ENCODE measurements around the gene SIGLEC15. TPM values are rescaled to one million over a fixed set of nuclear protein-coding genes. Genes with fewer than 3 reads are reported as not detected.
"Not testable (repeated sequence)": the region's sequence is repeated elsewhere in the genome, so short reads cannot be mapped to it uniquely, and the experiment has no call there.

Gene SIGLEC15
- total and polyA plus RNA-seq, 4 donors = 0.04 to 0.91 (median 0.68) TPM

GRCh38 chr18:45821711-45822110 is 3.8 kb upstream of the SIGLEC15 start:
- no peak for ATAC-seq (ENCODE audit: insufficient read depth, low FRiP score)
- no peak for TF ChIP-seq CTCF (IDR thresholded peaks at IDR 0.05; ENCODE audit: control extremely low read depth, extremely low read depth)
- Histone ChIP-seq H3K9ac (ENCODE audit: insufficient read depth in 1 of 2, low read length in 2 of 2) (no peak overlapping the region), H3K4me1 (ENCODE audit: control insufficient read depth in 5 of 5, insufficient read depth in 5 of 5, low read length in 5 of 5) (no peaks in the 10 kb centered on the region), H3K27ac (ENCODE audit: low read depth in 1 of 2, low read length in 1 of 2) (no peak overlapping the region), H3K27me3 (ENCODE audit: control insufficient read depth in 3 of 3, insufficient read depth in 3 of 3, low read length in 2 of 3) (peaks cover 0 to 1% (median 0%) of the 10 kb centered on the region in 3 donors), H3K9me3 (ENCODE audit: control insufficient read depth in 4 of 4, insufficient read depth in 3 of 4, low read length in 3 of 4) (peaks cover 0 to 3% (median 0%) of the 10 kb centered on the region in 4 donors), H3K4me3 (no peak overlapping the region), H3K36me3 (ENCODE audit: control insufficient read depth in 4 of 4, insufficient read depth in 4 of 4, low read length in 4 of 4) (no peaks in the 10 kb centered on the region)
- 74 to 80% methylated on average over 1 of the region's 1 CpG for WGBS, 2 donors
- no peak for DNase-seq

DNA sequence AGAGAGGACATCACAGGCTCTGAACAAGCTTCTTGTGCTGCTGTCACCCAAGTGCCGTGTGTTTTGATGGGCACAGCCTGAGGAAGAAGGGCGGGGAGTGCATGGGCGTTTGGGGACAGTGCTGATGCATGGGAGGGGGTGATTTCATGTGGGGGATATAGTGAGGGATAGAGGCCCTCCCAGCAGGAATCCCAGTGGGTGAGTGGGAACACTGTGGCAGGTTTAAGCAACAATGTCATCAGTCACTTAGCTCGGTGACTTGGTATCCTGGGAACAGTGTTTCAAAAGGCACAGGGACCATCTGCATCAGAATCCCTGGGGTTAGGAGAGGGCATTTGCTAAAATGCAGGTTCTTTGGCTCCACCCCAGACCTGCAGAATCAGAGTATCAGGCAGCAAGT is 609 bp downstream of the SIGLEC15 start:
- Histone ChIP-seq H3K27me3 (ENCODE audit: control insufficient read depth in 3 of 3, insufficient read depth in 3 of 3, low read length in 2 of 3) (peaks cover 0 to 2% (median 0%) of the 10 kb centered on the region in 3 donors), H3K36me3 (ENCODE audit: control insufficient read depth in 4 of 4, insufficient read depth in 4 of 4, low read length in 4 of 4) (no peaks in the 10 kb centered on the region), H3K9me3 (ENCODE audit: control insufficient read depth in 4 of 4, insufficient read depth in 3 of 4, low read length in 3 of 4) (no peaks in the 10 kb centered on the region), H3K27ac (ENCODE audit: low read depth in 1 of 2, low read length in 1 of 2) (no peak overlapping the region), H3K4me3 (no peak overlapping the region), H3K4me1 (ENCODE audit: control insufficient read depth in 5 of 5, insufficient read depth in 5 of 5, low read length in 5 of 5) (peaks cover 0 to 23% (median 12%) of the 10 kb centered on the region in 5 donors), H3K9ac (ENCODE audit: insufficient read depth in 1 of 2, low read length in 2 of 2) (no peak overlapping the region)
- 75 to 82% methylated on average over 4 of the region's 4 CpGs for WGBS, 2 donors
- no peak for ATAC-seq (ENCODE audit: insufficient read depth, low FRiP score)
- no peak for TF ChIP-seq CTCF (IDR thresholded peaks at IDR 0.05; ENCODE audit: control extremely low read depth, extremely low read depth)
- no peak for DNase-seq

DNA sequence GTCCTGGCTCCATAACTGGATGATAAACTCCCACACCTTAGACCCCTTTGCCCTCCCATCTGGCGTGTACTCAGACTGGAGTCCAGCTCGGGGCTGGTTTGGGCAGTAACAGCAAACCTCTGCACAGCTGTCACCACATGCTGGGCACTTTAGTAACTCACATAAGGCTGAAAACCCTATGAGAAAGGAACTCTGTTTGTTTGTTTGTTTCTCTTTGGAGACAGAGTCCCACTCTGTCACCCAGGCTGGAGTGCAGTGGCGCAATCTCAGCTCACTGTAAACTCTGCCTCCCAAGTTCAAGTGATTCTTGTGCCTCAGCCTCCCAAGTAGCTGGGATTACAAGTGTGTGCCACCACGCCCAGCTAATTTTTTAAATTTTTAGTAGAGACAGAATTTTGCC is 1.2 kb downstream of the SIGLEC15 start:
- not testable (repeated sequence) for H3K9me3 ChIP-seq (ENCODE audit: control insufficient read depth in 4 of 4, insufficient read depth in 3 of 4, low read length in 3 of 4); H3K27me3 ChIP-seq (ENCODE audit: control insufficient read depth in 3 of 3, insufficient read depth in 3 of 3, low read length in 2 of 3); H3K9ac ChIP-seq (ENCODE audit: insufficient read depth in 1 of 2, low read length in 2 of 2); ATAC-seq (ENCODE audit: insufficient read depth, low FRiP score); H3K4me3 ChIP-seq; DNase-seq; H3K36me3 ChIP-seq (ENCODE audit: control insufficient read depth in 4 of 4, insufficient read depth in 4 of 4, low read length in 4 of 4); H3K27ac ChIP-seq (ENCODE audit: low read depth in 1 of 2, low read length in 1 of 2)
- H3K4me1 ChIP-seq (ENCODE audit: control insufficient read depth in 5 of 5, insufficient read depth in 5 of 5, low read length in 5 of 5) = peaks cover 0 to 23% (median 12%) of the 10 kb centered on the region in 5 donors
- 91 to 96% methylated on average over 4 of the region's 4 CpGs for WGBS, 2 donors

DNA sequence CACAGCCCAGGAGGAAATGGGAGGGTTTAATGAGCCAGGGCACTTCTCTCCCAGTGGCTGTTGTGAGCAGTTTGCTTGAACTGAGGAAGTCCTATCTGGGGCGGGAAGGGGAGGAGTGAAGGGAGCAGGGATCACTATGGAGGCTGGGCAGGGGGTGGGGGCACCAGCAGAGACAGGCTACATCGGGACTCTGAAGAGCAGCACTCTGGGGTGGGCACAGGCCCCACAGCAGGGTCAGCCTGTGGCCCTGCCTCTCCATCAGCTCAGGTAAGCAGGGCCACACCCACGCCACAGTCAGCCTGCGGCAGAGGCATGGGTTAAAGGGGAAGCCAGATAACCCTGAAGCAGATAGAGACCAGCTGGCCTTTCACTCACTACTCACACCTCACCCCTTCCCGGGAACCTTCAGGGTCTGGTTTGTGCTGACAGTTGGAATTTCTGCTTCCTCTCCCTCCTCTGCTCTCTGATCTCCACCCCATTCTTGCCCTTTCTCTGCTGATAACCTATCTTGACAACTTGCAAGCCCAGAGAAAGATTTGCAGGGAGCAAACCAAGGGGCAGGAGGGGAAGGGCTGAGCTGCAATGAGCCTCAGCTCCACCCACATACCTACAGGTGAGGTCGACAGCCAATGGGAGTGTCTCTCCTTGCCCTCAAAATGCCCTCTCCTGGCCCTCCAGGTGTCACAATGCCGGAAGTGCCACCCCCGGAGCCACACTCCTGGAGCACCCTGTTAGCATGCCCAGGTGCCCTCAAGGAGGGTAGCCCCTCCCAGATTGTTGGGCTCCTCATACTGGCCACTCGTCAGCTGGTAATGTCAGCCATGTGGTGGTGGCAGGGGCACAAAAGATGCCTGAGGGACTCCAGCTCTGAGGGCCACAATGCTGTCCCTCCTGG is 3.7 kb downstream of the SIGLEC15 start:
- no peaks in the 10 kb centered on the region for H3K9me3 ChIP-seq (ENCODE audit: control insufficient read depth in 4 of 4, insufficient read depth in 3 of 4, low read length in 3 of 4)
- H3K4me3 ChIP-seq = no peak overlapping the region
- H3K27ac ChIP-seq (ENCODE audit: low read depth in 1 of 2, low read length in 1 of 2) = no peak overlapping the region
- DNase-seq = peak in 2 of 3 donors; percentile 29 to 36
- peaks cover 0 to 24% (median 12%) of the 10 kb centered on the region in 5 donors for H3K4me1 ChIP-seq (ENCODE audit: control insufficient read depth in 5 of 5, insufficient read depth in 5 of 5, low read length in 5 of 5)
- H3K27me3 ChIP-seq (ENCODE audit: control insufficient read depth in 3 of 3, insufficient read depth in 3 of 3, low read length in 2 of 3) = peaks cover 0 to 8% (median 2%) of the 10 kb centered on the region in 3 donors
- H3K9ac ChIP-seq (ENCODE audit: insufficient read depth in 1 of 2, low read length in 2 of 2) = peak overlapping the region in 1 of 2 donors; percentile 13
- H3K36me3 ChIP-seq (ENCODE audit: control insufficient read depth in 4 of 4, insufficient read depth in 4 of 4, low read length in 4 of 4) = no peaks in the 10 kb centered on the region
- TF ChIP-seq CTCF (IDR thresholded peaks at IDR 0.05; ENCODE audit: control extremely low read depth, extremely low read depth) = no peak
- ATAC-seq (ENCODE audit: insufficient read depth, low FRiP score) = peak; percentile 60
- 36 to 40% methylated on average over 9 of the region's 9 CpGs for WGBS, 2 donors
